GM23338 (cell line): ENCODE data around the gene LSP1. TPM values are rescaled to one million over a fixed set of nuclear protein-coding genes. Genes with fewer than 3 reads are reported as not detected.

Source experiments
- ATAC-seq: fragments of 200-7000 bp; cut with Tn5 transposase; 3 replicates; pipeline ENCODE4 v1.9.1; 2020
- DNase-seq: peaks from one replicate; pipeline ENCODE4 v3.0.0-alpha.2; 2015; ENCODE audit warnings: low spot score
- H2AFZ ChIP-seq: fragments of 200-600 bp; sonication (generic); 2 replicates; pipeline ENCODE4 v1.8.0; 2016; ENCODE audit warnings: antibody characterized with exemption, mild to moderate bottlenecking, moderate library complexity
- H3F3A ChIP-seq: fragments of 200-600 bp; sonication (generic); replicated peaks from 2 replicates; pipeline ENCODE4 v1.8.0; 2017; ENCODE audit warnings: antibody characterized with exemption, mixed run types, low read depth
- H3K27ac ChIP-seq: fragments of 200-600 bp; sonication (generic); 2 replicates; pipeline ENCODE4 v1.6.1; 2016; ENCODE audit warnings: low read depth
- H3K27me3 ChIP-seq: fragments of 200-600 bp; sonication (generic); 2 replicates; pipeline ENCODE4 v1.8.0; 2016; ENCODE audit warnings: mild to moderate bottlenecking, mixed run types, moderate library complexity; ENCODE audit not compliant: insufficient read depth
- H3K36me3 ChIP-seq: fragments of 200-600 bp; sonication (generic); 2 replicates; pipeline ENCODE4 v1.8.0; 2016; ENCODE audit warnings: mild to moderate bottlenecking; ENCODE audit not compliant: insufficient read depth
- H3K4me1 ChIP-seq: fragments of 200-600 bp; sonication (generic); 2 replicates; pipeline ENCODE4 v1.8.0; 2016; ENCODE audit warnings: mild to moderate bottlenecking, moderate library complexity; ENCODE audit not compliant: insufficient read depth
- H3K4me2 ChIP-seq: fragments of 200-600 bp; sonication (generic); 2 replicates; pipeline ENCODE4 v1.7.1; 2017; ENCODE audit warnings: mixed run types
- H3K4me3 ChIP-seq: fragments of 200-600 bp; sonication (generic); 2 replicates; pipeline ENCODE4 v1.6.1; 2016; ENCODE audit warnings: mixed run types
- H3K79me2 ChIP-seq: fragments of 200-600 bp; sonication (generic); replicated peaks from 2 replicates; pipeline ENCODE4 v1.8.0; 2017; ENCODE audit warnings: mild to moderate bottlenecking; ENCODE audit not compliant: insufficient read depth
- H3K9me2 ChIP-seq: fragments of 200-600 bp; sonication (generic); 2 replicates; pipeline ENCODE4 v1.8.0; 2017; ENCODE audit not compliant: insufficient read depth
- H4K20me1 ChIP-seq: fragments of 200-600 bp; sonication (generic); replicated peaks from 2 replicates; pipeline ENCODE4 v1.8.0; 2017; ENCODE audit warnings: mild to moderate bottlenecking; ENCODE audit not compliant: insufficient read depth
- H3K27ac Mint-ChIP-seq: 2 replicates; pipeline ENCODE4 v1.8.0; 2020; ENCODE audit warnings: inconsistent platforms, mild to moderate bottlenecking, moderate library complexity, mixed read lengths
- H3K27me3 Mint-ChIP-seq: 3 replicates; pipeline ENCODE4 v1.8.0; 2022; ENCODE audit warnings: low read depth, mild to moderate bottlenecking, moderate library complexity, mixed read lengths, inconsistent platforms; ENCODE audit not compliant: insufficient read depth, poor library complexity
- H3K36me3 Mint-ChIP-seq: 3 replicates; pipeline ENCODE4 v1.8.0; 2021; ENCODE audit warnings: low read depth, mild to moderate bottlenecking, inconsistent platforms, moderate library complexity, mixed read lengths
- H3K4me1 Mint-ChIP-seq: 3 replicates; pipeline ENCODE4 v1.8.0; 2020; ENCODE audit warnings: mild to moderate bottlenecking, inconsistent platforms, mixed read lengths
- H3K4me3 Mint-ChIP-seq: 3 replicates; pipeline ENCODE4 v1.8.0; 2021; ENCODE audit warnings: moderate library complexity, mild to moderate bottlenecking, inconsistent platforms, mixed read lengths
- H3K9me3 Mint-ChIP-seq: 3 replicates; pipeline ENCODE4 v1.8.0; 2020; ENCODE audit warnings: moderate library complexity, mild to moderate bottlenecking, inconsistent platforms, mixed read lengths
- CREB1 ChIP-seq: fragments of 250-450 bp; sonication (Bioruptor Pico); IDR thresholded peaks from 2 replicates; pipeline ENCODE4 v1.5.0; 2020; ENCODE audit warnings: low read depth, mild to moderate bottlenecking, moderate library complexity
- EZH2phosphoT487 ChIP-seq: fragments of 200-600 bp; sonication (generic); IDR thresholded peaks from one replicate; pipeline ENCODE4 v1.8.1; 2018; ENCODE audit warnings: antibody characterized with exemption; ENCODE audit not compliant: unreplicated experiment
- polyA plus RNA-seq: library from polyadenylated mRNA; unstranded; fragments of >200 nt; fragmentation: Nextera tagmentation; extraction: Ambion mirVana; gene quantifications from 2 replicates; pipeline ENCODE4 v1.2.1, GENCODE V29; 2016
- total RNA-seq: library from RNA; depleted of rRNA; stranded (reverse); fragments of >200 nt; shearing (Covaris generic); gene quantifications from 2 replicates; pipeline ENCODE4 v1.2.3, GENCODE V29; 2014
- TF ChIP-seq, protein P1 (sequence below): fragments of 250-450 bp; sonication (Bioruptor Pico); IDR thresholded peaks from 2 replicates; pipeline ENCODE4 v1.5.0; 2020; ENCODE audit warnings: mild to moderate bottlenecking, moderate library complexity
- TF ChIP-seq, protein P2 (sequence below), 2 experiments: fragments of 200-600 bp in 1 of 2; sonication (generic) in 1 of 2; conservative IDR thresholded peaks; 2 replicates each; pipeline versions ENCODE4 v1.5.1 to v1.6.1; 2016 to 2017; ENCODE audit warnings: antibody characterized with exemption in 2 of 2, low read depth in 2 of 2, mild to moderate bottlenecking in 2 of 2, moderate library complexity in 1 of 2

The LSP1 gene
- total and polyA plus RNA-seq, 2 experiments from 2014 or later, result 0.84 TPM; not detected in 1

DNA sequence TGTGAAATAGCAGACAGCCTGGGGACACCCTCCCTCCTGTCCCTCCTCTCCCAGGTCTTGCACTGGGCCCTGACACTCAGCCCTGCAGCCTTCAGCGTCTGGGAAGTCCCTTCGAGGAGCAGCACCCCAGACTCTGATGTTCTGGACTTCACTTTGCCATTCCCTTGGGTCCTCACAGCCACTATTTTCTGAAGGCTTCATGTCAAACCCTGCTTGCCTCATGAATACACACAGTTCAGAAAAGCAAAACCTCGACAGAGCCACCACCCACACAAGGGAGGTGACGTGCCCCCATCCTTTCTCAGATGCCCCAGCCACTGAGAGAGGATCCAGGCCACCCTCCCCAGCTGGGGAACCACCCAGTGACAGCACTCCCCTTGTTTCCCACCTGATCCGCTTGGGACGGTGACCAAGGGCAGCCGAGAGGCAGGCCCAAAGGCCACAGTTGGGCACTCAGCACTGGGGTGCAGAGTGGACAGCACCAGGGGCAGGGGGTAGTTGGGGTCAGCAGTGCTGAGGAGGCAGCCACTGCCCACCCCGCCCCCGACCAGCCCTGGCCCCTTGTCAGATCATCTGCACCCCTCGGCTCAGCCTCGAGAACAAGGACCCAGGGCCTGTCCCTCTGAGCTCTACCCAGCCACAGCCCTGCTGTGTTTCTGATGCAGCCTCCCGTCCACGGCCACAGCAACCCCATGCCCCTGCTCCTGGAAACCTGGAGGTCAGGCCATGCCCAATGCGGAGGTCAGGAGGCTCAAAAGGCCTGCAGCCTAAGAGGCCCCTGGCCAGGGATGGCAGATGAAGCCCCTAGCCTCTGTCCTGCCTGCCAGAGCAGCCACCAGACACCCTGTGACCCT lies 63.5 kb downstream of the LSP1 start (continued):
- TF ChIP-seq, protein P1, sequence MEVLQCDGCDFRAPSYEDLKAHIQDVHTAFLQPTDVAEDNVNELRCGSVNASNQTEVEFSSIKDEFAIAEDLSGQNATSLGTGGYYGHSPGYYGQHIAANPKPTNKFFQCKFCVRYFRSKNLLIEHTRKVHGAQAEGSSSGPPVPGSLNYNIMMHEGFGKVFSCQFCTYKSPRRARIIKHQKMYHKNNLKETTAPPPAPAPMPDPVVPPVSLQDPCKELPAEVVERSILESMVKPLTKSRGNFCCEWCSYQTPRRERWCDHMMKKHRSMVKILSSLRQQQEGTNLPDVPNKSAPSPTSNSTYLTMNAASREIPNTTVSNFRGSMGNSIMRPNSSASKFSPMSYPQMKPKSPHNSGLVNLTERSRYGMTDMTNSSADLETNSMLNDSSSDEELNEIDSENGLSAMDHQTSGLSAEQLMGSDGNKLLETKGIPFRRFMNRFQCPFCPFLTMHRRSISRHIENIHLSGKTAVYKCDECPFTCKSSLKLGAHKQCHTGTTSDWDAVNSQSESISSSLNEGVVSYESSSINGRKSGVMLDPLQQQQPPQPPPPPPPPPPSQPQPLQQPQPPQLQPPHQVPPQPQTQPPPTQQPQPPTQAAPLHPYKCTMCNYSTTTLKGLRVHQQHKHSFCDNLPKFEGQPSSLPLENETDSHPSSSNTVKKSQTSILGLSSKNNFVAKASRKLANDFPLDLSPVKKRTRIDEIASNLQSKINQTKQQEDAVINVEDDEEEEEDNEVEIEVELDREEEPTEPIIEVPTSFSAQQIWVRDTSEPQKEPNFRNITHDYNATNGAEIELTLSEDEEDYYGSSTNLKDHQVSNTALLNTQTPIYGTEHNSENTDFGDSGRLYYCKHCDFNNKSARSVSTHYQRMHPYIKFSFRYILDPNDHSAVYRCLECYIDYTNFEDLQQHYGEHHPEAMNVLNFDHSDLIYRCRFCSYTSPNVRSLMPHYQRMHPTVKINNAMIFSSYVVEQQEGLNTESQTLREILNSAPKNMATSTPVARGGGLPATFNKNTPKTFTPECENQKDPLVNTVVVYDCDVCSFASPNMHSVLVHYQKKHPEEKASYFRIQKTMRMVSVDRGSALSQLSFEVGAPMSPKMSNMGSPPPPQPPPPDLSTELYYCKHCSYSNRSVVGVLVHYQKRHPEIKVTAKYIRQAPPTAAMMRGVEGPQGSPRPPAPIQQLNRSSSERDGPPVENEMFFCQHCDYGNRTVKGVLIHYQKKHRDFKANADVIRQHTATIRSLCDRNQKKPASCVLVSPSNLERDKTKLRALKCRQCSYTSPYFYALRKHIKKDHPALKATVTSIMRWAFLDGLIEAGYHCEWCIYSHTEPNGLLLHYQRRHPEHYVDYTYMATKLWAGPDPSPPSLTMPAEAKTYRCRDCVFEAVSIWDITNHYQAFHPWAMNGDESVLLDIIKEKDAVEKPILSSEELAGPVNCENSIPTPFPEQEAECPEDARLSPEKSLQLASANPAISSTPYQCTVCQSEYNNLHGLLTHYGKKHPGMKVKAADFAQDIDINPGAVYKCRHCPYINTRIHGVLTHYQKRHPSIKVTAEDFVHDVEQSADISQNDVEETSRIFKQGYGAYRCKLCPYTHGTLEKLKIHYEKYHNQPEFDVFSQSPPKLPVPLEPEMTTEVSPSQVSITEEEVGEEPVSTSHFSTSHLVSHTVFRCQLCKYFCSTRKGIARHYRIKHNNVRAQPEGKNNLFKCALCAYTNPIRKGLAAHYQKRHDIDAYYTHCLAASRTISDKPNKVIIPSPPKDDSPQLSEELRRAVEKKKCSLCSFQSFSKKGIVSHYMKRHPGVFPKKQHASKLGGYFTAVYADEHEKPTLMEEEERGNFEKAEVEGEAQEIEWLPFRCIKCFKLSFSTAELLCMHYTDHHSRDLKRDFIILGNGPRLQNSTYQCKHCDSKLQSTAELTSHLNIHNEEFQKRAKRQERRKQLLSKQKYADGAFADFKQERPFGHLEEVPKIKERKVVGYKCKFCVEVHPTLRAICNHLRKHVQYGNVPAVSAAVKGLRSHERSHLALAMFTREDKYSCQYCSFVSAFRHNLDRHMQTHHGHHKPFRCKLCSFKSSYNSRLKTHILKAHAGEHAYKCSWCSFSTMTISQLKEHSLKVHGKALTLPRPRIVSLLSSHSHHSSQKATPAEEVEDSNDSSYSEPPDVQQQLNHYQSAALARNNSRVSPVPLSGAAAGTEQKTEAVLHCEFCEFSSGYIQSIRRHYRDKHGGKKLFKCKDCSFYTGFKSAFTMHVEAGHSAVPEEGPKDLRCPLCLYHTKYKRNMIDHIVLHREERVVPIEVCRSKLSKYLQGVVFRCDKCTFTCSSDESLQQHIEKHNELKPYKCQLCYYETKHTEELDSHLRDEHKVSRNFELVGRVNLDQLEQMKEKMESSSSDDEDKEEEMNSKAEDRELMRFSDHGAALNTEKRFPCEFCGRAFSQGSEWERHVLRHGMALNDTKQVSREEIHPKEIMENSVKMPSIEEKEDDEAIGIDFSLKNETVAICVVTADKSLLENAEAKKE (CRISPR knock-in tag), result no peak
- TF ChIP-seq EZH2phosphoT487, result no peak
- TF ChIP-seq, protein P2, sequence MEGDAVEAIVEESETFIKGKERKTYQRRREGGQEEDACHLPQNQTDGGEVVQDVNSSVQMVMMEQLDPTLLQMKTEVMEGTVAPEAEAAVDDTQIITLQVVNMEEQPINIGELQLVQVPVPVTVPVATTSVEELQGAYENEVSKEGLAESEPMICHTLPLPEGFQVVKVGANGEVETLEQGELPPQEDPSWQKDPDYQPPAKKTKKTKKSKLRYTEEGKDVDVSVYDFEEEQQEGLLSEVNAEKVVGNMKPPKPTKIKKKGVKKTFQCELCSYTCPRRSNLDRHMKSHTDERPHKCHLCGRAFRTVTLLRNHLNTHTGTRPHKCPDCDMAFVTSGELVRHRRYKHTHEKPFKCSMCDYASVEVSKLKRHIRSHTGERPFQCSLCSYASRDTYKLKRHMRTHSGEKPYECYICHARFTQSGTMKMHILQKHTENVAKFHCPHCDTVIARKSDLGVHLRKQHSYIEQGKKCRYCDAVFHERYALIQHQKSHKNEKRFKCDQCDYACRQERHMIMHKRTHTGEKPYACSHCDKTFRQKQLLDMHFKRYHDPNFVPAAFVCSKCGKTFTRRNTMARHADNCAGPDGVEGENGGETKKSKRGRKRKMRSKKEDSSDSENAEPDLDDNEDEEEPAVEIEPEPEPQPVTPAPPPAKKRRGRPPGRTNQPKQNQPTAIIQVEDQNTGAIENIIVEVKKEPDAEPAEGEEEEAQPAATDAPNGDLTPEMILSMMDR (conservative IDR thresholded peaks at IDR 0.05; ENCODE audit: low read depth in 2 of 2), result no peak

DNA sequence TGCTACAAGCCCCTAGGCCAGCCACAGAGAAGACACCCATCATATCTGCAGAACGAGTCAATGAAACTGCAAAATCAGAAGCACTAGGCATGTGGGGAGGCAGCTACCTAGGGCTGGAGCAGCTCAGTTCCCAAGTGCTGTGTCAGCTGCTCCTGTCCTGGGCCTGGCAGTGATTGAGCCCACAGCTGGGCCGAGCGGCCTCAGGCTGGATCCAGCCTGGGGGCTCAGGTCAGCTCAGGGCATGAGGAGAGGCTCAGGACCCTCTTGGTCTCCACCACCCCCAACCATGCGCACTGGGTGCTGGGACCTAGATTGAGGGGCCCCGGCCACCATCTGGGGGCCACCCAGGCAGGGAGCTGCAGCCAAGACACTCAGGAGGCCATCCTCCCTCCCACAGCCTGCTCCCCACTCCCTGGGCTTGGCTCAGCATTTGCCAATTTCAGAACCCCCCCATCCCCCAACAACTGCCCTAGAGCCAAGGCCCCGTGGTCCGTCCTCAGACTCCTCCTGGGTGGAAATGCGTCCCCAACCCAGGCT lies 64.2 kb downstream of the LSP1 start:
- no peak overlapping the region for H3K4me2 ChIP-seq
- no peaks in the 10 kb centered on the region for H3K9me2 ChIP-seq
- no peaks in the 10 kb centered on the region; the same call in 2 of the 3 replicates for H3K36me3 Mint-ChIP-seq
- no peak overlapping the region for H3K27ac Mint-ChIP-seq
- no peak for DNase-seq
- no peaks in the 10 kb centered on the region for H3K27me3 ChIP-seq
- no peak for TF ChIP-seq CREB1 (CRISPR knock-in tag)
- TF ChIP-seq EZH2phosphoT487, result no peak
- peaks cover 6% of the 10 kb centered on the region; the same call in 2 of the 3 replicates for H3K9me3 Mint-ChIP-seq
- H3K36me3 ChIP-seq, result no peaks in the 10 kb centered on the region
- no peak overlapping the region for H3K4me3 ChIP-seq
- H3K4me1 ChIP-seq, result no peaks in the 10 kb centered on the region
- peaks cover 5% of the 10 kb centered on the region for H3K27me3 Mint-ChIP-seq
- H4K20me1 ChIP-seq, result no peaks in the 10 kb centered on the region
- H3K4me1 Mint-ChIP-seq, result no peaks in the 10 kb centered on the region
- no peak overlapping the region for H3K4me3 Mint-ChIP-seq
- H3F3A ChIP-seq, result no peaks in the 10 kb centered on the region
- no peak overlapping the region for H3K27ac ChIP-seq
- no peak overlapping the region for H2AFZ ChIP-seq
- H3K79me2 ChIP-seq, result no peaks in the 10 kb centered on the region
- no peak for ATAC-seq
